Activated T-cell treated with anti-CD3 and anti-CD28 coated beads for 24 hours (primary cell): ENCODE data around the gene NECTIN1.

Experiments used
- DNase-seq: peaks from one replicate; pipeline ENCODE4 v3.0.0-alpha.2; 2020; ENCODE audit warnings: low read depth

Gene NECTIN1

DNA sequence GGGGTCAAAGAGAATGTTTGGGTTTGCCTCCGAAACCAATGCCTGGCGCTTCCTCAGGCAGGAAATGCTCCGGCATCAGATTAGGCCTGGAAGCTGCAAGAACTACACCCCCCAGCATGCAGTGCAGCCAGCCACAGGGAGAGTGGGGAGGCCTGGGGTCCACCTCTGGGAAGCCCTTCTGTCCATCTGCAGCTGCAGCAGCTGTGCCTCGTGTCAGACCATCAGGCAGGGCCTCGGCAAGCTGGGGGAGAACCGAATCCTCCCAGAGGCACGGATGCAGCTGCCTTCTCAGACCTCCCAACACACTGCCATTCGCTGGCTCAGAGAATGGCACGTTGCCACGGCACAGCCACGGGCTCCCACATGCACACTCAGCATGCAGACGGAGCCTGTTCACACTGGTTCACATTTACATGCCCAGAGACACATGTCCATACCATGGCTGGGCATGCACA, 57.4 kb downstream of the NECTIN1 start:
- DNase-seq, result no peak

- no peak for DNase-seq
Observed at GRCh38 chr11:119671051-119671450, 57.9 kb downstream of the NECTIN1 start.

DNA sequence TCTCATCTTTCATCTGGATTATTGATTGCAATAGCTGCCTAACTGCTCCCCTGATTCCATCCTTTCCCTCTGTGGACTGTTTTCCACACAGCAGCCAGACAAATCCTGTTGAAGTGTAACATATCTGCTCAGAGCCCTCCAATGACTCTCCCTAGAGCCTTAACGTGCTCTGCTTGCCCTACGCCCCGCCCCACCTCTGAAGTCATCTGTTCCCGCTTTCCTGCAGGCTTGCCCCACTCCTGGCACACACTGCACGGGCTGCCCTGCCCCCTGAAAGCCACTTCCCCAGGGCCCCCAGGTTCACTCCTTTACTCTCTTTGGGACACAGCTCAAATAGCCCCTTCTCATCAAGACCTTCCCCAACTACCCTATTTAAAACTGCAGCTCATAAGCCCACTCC, 59.5 kb downstream of the NECTIN1 start:
- no peak for DNase-seq

DNA sequence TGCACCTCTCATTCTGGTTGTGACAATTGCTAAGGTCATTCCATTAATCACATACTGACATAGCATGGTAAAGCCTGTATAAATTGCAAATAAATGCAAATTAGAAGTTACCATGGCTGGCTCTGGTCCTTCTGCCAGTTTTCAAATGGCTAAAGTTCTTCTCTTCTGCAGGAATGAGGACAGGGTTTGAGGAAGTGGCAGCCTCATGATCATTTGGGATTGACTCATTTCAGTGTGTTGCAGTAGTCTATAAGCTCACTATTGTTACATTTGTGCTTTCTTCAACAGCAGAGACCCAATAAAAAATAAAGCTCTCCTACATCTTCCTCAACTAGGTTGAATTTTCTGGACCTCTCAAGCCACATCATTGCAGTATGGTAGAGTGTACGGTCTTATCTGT, 60.3 kb downstream of the NECTIN1 start:
- DNase-seq, result no peak

DNA sequence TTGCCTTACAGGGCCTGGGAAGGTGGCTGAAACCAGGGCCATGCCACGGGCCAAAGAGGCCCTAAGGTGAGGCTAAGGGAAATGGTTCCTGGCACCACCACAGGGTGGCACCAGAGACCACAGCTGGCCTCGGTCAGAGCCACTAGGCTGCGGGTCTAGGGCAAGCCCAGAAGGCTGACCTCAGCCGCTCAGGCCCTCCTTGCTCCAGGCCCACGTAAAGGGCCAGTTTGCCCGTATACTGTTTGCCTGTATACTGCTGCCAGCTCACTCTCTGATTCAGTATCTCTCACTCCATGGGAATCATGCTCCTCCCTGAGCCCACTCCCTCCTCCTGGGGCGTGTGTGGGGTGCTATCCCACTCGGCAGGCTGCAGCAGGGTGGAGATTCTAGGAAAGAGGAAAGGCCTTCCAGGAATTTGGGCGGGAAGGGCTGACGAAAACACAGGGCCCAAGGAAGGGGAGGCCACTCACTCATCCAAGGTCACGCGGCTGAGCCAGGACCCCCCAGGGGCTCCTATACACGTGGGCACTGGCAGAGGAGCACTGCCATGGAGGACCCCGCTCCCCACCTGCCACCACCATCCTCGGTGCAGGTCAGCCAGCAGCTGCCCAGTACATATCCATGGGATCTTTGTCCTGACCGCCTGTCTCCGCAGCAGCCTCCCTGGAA, 62.4 kb downstream of the NECTIN1 start:
- DNase-seq, result peak; percentile 33

DNA sequence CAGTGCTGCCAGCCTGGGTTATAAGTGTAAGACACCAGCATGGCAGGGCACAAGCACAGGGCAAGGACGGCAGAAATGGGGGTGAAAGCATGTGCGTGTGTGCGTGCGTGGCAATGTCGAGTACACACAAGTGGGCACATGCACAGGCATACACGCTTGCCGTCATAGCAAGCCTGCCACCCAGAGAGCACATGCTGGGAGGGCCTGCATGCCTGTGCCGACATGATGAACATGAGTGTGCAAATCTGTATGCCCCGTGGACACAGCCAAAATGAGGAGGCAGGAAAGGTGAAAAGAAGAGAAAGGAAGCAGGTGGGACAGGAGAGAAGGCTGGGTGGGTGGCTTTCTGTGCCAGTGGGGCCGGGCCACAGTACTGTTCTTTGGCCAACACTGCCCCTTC, 62.9 kb downstream of the NECTIN1 start:
- no peak for DNase-seq

DNA sequence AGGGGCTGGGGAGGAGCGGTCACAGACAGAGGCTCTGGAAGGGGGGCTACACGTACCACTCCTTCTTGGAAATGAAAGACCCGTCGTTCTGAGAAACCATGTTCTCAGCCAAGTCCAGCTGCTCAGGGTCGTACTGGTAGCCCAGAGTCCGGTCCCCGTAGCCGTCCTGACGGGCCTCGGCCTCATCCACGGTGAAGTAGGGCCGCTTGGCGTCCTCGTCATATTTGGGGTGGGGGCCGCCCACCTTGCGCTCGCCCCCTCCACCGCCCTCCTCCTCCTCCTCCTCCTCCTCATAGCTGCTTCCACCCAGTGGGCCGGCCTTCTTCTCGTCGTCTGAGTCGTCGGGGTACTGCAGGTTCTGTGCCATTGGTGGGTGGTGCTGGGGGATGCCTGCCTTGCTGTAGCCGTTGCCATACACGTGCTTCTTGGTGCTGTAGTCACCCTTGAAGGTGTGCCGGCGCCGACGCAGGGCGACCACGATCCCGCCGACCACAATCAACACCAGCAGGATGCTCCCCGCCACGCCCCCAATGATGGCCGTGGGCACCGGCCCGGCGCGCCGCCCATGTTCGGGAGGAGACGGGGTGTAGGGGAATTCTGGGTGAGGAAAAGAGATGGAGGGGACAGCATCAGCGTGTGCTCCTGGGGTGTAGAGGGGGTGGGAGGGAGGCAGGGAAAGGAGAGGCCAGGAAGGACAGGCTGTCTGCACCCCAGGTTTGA, 64.1 kb downstream of the NECTIN1 start:
- no peak for DNase-seq

DNA sequence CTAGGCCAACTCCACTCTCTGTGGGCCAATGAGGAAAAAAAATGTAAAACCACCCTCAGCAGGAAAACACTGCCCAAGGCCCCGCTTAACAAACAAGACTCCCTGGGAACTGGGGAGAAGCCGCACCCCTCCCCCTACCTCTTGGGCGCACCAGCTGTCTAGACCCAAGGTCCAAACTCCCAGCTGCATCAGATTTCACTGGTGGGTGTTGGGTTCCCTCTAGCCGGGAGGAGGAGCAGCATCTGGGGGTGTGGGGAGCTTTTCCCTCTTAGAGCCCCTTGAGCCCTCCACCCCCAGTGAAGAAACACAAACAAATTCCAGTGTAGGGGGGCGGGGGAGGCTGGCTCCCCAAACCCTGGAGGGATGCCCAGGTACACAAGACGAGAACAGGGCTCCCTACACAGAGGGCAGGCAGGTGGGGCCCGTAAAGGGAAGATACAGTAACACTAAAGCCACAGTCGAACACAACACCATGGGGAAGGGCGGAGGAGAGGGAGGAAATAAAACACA, 64.9 kb downstream of the NECTIN1 start:
- no peak for DNase-seq

- DNase-seq, result no peak
Observed at GRCh38 chr11:119663279-119663678, 65.7 kb downstream of the NECTIN1 start.

GRCh38 chr11:119661226-119661625, 67.8 kb downstream of the NECTIN1 start:
- DNase-seq, result no peak

DNA sequence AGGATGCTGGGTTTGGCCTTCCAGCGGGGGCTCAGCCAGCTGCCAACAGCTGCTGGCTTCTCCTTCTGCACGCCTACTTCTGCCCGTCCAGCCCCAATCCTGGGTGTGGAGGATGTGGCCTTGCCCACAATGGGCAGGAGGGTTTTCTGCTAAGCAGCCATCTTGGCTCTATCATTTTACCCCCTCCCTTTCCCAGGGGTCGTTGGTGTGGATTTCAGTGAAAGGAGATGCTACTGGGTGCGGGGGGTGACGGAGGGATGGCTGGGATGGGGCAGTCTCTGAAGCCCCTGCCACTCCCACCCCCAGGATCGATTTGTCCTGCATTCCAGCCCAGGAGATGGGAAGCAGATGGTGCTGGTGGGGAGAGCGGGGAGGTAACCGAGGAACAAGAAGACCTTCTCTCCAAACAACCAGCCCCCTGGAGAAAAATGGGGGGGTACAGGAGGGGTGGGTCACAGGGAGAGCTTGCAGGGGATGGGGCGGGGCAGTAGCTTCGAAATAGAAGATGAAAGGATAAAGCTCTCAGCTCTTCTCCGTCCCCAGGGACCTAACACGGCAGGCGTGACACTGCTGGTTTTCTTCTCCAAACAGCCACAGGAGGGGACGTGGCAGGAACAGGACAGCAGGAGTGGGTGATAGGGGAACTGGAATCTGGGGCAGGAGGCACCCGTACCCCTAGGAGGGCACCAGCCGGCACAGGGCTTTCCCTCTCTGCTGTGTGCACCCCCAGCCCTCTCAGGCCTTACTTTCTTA, 68.9 kb downstream of the NECTIN1 start:
- no peak for DNase-seq

DNA sequence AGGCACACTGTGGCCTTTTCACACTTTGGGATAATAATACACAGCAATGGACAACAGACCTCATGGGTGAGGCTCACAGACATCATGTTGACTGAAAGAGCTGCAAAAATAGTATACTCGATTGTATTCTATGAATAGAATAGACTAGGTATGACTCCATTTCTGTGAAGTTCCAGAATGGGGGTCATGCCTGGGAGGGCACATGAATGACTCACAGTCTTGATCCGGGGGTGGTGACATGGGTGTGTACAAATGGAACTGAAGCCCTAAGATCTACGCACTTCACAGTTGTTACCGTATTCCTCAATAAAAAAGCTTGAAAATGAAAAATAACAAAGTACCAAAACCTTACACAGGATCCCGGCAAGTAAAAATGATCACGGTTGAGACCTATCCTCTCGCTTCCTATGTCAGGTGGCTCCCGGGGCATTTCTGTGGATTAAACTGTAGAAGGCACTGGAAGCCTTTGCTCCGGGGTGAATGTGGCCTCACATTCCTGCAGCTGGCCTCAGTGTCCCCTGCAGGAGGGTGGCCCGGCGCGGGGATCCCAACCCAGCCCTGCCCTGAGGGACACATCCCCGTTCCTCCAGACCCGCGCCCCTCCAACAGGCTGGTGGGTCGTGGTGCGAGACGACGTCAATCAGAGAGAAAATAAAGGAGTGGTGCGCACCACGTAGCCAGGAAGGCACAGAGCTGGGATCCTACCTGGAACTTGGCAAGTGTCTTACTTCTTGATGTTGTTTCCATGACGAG, 75.9 kb downstream of the NECTIN1 start:
- no peak for DNase-seq

- no peak for DNase-seq
Observed at GRCh38 chr11:119651802-119652584, 77.0 kb downstream of the NECTIN1 start.

DNA sequence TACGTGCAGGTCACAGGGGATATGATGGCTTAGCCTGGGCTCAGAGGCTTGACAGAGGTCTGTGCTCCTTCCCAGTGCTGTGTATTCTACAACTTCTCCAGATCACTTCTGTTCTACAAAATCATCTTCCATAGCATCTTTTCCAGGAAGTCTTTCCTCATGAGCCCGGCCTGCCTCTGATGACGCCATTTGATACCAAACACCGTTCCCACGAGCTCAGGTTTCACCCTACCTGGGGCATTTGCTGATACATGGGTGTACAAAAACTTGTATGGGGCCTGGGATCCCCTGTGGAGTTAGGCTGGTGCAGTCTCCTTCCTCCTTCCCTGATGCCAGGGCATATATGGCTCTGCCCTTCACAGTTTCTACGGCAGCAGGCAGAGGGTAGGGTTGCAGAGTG, 78.7 kb downstream of the NECTIN1 start:
- DNase-seq, result no peak

GRCh38 chr11:119647254-119647653, 81.7 kb downstream of the NECTIN1 start:
- DNase-seq, result no peak

DNA sequence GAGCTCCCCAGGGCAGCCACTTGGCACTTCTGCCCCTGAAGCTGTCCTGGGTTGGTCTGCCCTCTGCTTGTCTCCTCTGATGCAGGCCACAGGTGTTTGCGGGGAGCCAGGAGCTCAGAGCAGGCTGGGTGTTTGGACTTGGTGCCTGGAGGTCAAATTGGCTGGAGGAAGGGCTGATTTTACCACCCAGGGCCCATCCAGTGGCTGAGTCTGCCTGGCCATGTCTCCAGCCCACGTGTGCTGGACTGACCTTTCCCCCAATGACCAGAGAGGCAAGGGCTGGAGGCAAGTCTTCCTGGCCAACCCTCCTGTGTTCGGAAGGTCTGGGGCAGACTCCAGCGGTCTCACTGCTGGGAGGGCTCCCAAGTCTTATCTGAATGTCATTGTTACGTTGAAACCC, 84.0 kb downstream of the NECTIN1 start:
- no peak for DNase-seq

DNA sequence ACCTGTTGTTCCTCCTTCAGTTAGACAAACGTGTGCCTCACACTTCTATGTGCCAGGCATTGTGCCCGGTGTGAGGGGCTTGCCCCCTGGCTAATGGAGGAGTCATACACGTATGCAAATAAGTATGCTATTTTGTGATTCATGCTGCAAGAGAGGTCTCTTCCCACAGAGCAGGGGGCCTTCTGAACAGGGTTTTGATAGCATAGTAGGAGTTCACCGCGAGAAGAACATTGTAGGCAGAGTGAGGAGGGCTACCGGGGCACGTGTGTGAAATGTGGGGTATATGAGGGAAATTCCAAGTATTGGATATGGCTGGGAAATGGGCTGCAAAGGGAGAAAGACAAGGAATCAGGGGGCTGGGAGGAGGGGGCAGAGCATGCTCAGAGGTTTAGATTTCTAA, 84.5 kb downstream of the NECTIN1 start:
- DNase-seq, result no peak

DNA sequence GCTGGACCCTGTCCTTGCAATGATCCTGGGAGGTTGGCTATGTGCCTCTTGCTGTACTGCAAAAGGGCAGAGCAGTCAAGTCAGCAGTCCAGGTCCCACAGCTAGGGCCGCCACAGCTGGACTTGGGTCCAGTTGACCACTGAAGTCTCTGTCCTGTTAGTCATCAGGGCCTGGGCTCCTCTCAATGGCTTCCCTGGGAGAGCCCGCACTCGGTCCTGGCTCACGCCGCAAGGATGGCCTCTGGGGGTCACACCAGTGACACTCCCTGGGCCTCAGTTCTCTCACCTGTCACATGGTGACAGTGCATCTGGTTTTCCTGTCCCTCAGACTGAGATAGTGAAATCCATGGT, 85.1 kb downstream of the NECTIN1 start:
- no peak for DNase-seq

- no peak for DNase-seq
Observed at GRCh38 chr11:119643212-119643875, 85.7 kb downstream of the NECTIN1 start.

GRCh38 chr11:119641983-119642745, 86.8 kb downstream of the NECTIN1 start:
- DNase-seq, result no peak
